ENCODE data around the gene GP1BB.

DNA sequence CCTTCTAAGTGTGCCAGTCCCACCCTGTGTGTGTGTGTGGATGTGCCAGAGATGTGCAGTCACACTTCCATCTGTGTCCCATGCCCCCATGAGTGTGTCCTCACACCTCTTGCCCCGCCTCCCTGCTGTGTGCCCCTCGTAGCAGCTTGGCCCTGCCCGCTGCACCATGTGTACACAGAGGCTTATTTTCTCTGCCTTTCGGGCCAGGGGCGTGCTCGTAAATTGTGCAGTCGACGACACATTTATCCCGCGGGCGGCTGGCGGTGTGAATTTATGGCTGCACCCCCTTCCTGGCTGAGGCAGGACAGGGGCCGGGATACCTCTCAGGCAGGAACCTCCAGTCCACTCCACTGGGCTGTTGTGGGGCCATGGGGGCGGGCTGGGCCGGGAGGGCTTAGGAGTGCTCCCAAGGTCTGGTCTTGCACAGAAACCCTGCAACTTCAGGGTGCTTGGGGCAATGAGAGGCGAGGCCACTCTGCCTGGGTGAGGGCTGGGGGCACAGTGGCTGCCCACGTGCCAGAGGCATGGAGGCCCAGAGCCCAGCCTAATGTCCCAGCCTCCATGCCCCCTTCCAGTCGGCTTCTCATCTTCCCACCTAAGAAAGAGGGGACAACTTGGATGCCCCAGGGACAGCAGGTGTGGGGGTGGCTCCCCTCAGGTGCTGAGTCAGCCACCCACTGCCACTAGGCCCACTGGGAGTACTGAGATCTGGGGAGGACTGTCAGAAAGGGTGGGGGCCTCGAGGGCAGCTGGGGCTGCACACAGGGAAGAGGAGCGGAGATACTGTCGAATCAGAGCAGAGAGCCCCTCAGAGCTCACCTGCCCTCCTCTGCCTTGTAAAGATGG lies 12.5 kb downstream of the GP1BB start:
- TF ChIP-seq CTCF (IDR thresholded peaks at IDR 0.05; ENCODE audit: low read depth, low read length) (no peak), EZH2phosphoT487 (IDR thresholded peaks at IDR 0.05; ENCODE audit: low read depth) (no peak)

Measured in OCI-LY3 (cell line).